Measurements from ENCODE around the gene WDFY1. TPM values are rescaled to one million over a fixed set of nuclear protein-coding genes. Genes with fewer than 3 reads are reported as not detected.

The WDFY1 gene
- total RNA-seq, 3 donors from 2014 or later = 21.3 to 32.8 (median 23.2) TPM

DNA sequence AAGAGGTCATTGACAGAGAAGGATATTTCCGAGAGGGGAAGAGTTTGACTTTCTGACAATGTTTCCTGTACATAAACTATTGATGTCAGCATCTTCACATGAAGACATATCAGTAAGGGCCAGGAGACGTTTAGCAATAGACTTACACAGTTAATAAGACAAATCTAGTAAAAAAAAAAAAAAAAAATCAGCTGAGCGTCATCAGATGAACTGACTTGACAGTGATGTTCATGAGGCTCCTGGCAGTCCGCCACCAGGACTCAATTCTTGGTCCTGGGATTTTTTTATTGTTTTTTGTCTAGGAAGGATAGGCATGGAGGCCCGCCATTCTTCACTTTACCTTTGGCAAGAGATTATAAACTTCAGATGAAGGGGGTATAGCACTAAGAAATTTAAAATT, 26.6 kb upstream of the WDFY1 start:
- H3K36me3 Mint-ChIP-seq (ENCODE audit: insufficient read depth) = peaks cover 8% of the 10 kb centered on the region
- DNase-seq (no peak), ATAC-seq (no peak)
- H3K4me3 Mint-ChIP-seq = no peak overlapping the region
- H3K4me1 Mint-ChIP-seq (ENCODE audit: low read depth) = peaks cover 4% of the 10 kb centered on the region
- H3K27me3 Mint-ChIP-seq (ENCODE audit: low read depth) = no peaks in the 10 kb centered on the region
- H3K9me3 Mint-ChIP-seq = no peaks in the 10 kb centered on the region

DNA sequence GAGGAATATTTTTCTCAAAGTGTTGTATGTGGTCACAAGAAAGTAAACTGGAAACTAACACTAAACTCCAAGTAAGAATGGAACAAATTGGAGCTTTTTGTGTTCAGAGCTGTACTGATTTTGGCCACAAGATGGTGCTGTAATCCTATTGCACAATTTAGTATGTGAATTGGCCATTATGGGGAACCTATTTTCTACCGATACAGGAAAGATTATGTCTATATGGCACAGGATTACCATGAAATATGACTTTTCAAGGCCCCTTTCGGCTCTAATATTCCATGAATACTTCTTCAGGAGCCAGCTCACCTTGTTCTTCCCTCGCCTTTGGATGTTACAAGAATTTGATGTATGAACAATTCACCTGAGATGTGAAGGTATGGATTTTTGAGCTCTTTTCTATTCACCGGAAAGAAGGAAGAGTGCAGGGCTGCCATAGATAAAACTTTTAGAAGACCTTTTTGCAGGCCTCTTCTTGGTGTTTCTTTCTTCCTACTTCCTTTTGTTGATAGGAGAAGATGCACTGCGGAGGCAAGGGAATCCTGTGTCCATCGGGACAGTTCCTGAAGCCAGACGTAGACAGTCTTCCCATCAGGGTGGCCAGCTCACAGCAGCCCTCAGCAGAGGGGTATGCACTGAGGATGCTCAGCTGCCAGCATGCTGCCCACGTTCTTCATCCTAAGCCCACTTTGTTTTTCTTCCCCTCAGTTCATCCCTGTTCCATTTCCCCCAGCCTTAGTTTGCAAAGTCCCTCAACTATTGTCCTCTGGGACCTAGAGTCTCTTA, 25.4 kb upstream of the WDFY1 start:
- Mint-ChIP-seq H3K36me3 (ENCODE audit: insufficient read depth) (peaks cover 12% of the 10 kb centered on the region), H3K4me1 (ENCODE audit: low read depth) (peaks cover 4% of the 10 kb centered on the region), H3K27me3 (ENCODE audit: low read depth) (no peaks in the 10 kb centered on the region), H3K9me3 (no peaks in the 10 kb centered on the region), H3K4me3 (no peak overlapping the region)
- peak; percentile 48 for DNase-seq
- peak; percentile 63 to 71 for ATAC-seq

DNA sequence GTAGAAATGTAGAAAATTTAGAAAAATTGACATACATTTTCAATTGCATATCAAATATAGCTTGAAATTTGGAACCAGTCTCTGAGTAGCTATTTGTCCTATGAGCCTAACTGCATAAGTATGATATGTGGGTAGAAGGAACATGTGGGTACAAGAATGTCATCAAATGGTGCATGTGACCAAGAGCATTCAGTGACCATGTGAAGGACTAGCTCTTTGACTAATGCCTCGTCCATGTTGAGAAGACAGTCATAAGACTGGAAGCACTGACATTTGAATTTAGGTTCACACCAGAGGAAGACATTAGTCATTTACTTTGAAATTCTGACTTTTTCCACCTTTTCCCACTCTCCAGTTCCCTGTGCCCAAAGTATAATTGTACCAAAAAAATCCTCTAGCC, 24.7 kb upstream of the WDFY1 start:
- Mint-ChIP-seq H3K4me1 (ENCODE audit: low read depth) (peaks cover 4% of the 10 kb centered on the region), H3K27me3 (ENCODE audit: low read depth) (no peaks in the 10 kb centered on the region), H3K4me3 (no peak overlapping the region), H3K36me3 (ENCODE audit: insufficient read depth) (peaks cover 12% of the 10 kb centered on the region), H3K9me3 (no peaks in the 10 kb centered on the region)
- DNase-seq (no peak), ATAC-seq (peak in 1 of 2 donors; percentile 35)

DNA sequence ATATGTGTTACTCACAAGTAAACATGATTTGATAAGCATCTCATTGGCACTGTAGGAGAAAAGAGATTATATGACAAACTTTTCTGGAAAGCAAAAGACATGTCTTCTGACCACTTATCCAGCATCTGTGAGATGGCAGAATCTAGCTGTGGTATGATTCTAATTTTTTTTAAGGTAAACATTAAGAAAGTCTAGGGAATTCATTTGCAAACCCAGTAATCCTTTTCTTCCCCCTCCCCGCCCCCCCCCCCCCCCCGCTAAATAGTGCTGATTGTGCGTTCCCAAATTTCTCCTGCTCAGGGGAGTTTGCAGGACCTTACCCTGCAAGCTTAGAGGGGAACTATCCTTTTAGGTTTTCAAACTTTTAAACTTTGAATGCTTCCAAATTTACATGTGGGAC, 24.2 kb upstream of the WDFY1 start:
- Mint-ChIP-seq H3K4me3 (no peak overlapping the region), H3K27me3 (ENCODE audit: low read depth) (no peaks in the 10 kb centered on the region), H3K4me1 (ENCODE audit: low read depth) (peaks cover 4% of the 10 kb centered on the region), H3K36me3 (ENCODE audit: insufficient read depth) (peaks cover 12% of the 10 kb centered on the region), H3K9me3 (no peaks in the 10 kb centered on the region)
- ATAC-seq = no peak
- no peak for DNase-seq

DNA sequence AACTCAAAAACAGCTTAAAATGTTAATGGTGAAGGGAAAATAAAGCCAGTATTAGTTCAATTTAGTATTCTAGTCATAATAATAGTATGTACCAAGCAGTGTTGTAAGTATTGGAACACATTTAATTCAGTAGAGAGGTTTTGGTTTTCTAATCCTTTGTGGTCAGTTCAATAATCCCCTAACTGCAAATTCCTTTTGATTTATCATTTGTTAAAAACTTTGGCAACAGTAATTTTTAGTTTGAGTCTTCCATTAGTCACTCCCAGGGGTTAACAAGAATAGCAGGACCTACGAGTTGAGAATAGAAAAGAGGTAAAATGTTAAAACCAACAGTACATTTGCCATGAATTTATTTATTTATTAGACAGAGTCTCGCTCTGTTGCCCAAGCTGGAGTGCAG, 22.8 kb upstream of the WDFY1 start:
- Mint-ChIP-seq H3K4me3 (no peak overlapping the region), H3K9me3 (no peaks in the 10 kb centered on the region), H3K36me3 (ENCODE audit: insufficient read depth) (peaks cover 13% of the 10 kb centered on the region), H3K27me3 (ENCODE audit: low read depth) (no peaks in the 10 kb centered on the region), H3K4me1 (ENCODE audit: low read depth) (peaks cover 7% of the 10 kb centered on the region)
- DNase-seq (no peak), ATAC-seq (no peak)

DNA sequence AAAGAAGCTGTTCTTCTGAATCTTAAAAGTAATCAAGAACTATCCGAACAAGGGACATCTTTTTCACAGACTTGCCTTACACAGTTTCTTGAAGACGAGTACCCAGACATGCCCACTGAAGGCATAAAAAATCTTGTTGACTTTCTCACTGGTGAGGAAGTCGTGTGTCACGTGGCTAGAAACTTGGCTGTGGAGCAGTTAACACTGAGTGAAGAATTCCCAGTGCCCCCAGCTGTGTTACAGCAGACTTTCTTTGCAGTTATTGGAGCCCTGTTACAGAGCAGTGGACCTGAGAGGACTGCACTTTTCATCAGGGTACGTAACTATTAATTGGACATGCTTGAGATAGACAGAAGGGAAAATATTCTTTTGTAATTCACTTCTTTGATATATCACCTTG, 14.6 kb upstream of the WDFY1 start:
- H3K4me3 Mint-ChIP-seq = peak overlapping the region; percentile 98
- H3K4me1 Mint-ChIP-seq (ENCODE audit: low read depth) = peaks cover 68% of the 10 kb centered on the region
- no peaks in the 10 kb centered on the region for H3K9me3 Mint-ChIP-seq
- no peaks in the 10 kb centered on the region for H3K27me3 Mint-ChIP-seq (ENCODE audit: low read depth)
- DNase-seq (no peak), ATAC-seq (no peak)
- peaks cover 25% of the 10 kb centered on the region for H3K36me3 Mint-ChIP-seq (ENCODE audit: insufficient read depth)

DNA sequence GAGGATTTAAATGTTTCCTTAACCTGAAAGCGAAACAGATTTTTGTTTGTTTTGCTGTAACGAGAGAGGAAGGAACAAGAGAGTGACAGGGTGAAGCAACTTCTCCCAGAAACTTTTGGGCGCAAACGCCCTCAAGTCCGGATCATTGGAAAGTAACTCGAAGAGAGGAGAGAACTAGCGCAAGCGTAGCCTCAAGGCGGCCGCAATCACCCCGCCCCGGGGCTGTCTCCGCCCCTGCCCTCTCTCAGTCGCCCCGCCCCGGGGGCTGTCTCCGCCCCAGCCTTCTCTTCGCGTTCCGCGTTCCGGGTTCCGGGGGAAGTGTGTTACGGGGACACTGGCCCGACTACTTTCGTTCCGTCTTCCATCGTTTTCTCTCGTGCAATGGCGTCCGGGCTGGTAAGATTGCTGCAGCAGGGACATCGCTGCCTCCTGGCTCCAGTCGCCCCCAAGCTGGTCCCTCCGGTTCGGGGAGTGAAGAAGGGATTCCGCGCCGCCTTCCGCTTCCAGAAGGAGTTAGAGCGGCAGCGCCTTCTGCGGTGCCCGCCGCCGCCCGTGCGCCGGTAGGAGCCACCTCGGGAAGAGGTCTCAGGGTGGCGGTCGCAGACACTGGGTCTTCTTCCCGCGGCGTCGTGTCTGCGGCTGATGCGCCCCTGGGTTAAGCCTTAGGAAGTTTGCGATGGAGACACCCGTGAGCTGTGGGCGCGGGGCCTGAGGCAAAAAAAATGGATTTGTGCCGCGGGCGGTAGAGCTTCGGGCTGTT, 12.1 kb upstream of the WDFY1 start, which contains the start of gene MRPL44:
MRPL44 (plus strand) TSS at position 372 of the 760 bp plus-strand sequence; CDS start at position 382, 10 bp downstream.
- H3K4me3 Mint-ChIP-seq = peak within 1 kb of the TSS; percentile 98
- H3K27me3 Mint-ChIP-seq (ENCODE audit: low read depth) = no peaks in the 10 kb centered on the region
- H3K4me1 Mint-ChIP-seq (ENCODE audit: low read depth) = peaks cover 67% of the 10 kb centered on the region
- DNase-seq (peak; percentile 96), ATAC-seq (peak; percentile 100)
- peaks cover 22% of the 10 kb centered on the region for H3K36me3 Mint-ChIP-seq (ENCODE audit: insufficient read depth)
- H3K9me3 Mint-ChIP-seq = no peaks in the 10 kb centered on the region

DNA sequence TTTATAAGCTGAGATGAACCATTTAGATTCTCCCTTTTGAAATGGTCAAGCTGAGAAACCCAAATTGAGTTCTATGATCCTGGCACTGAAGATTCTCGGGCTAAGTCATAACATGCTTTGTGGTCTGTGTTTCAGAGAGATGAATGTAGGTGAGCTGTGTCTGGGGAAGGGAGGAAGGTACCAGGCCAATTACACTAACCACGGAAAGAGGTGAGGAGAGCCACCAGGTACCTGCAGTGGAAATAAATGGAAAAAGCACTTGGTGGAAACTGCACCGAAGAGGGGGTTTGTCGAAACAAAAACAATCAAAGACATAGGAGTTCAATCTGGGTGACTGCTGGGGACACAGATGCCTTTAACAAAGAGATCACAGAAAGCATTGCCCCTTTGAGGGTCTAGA, 11.2 kb upstream of the WDFY1 start:
- DNase-seq (no peak), ATAC-seq (no peak)
- H3K27me3 Mint-ChIP-seq (ENCODE audit: low read depth) = no peaks in the 10 kb centered on the region
- peaks cover 58% of the 10 kb centered on the region for H3K4me1 Mint-ChIP-seq (ENCODE audit: low read depth)
- peaks cover 17% of the 10 kb centered on the region for H3K36me3 Mint-ChIP-seq (ENCODE audit: insufficient read depth)
- H3K4me3 Mint-ChIP-seq = peak overlapping the region; percentile 98
- H3K9me3 Mint-ChIP-seq = no peaks in the 10 kb centered on the region

DNA sequence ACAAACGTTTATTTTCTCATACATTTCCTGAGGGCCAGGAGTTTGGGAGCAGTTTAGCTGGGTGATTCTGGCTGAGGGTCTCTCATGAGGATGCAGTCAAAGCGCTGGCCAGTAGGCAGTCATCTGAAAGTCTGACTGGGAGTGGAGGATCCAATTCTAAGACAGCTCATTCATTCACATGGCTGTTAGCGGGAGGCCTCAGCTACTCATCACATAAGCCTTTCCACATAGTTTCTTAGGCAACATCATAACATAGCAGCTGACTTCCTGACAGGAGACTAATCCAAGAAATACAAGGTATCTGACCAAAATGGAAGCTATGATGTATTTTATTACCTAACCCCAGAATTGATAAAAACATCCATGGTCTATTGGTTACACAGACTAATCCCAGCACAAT, 9.3 kb upstream of the WDFY1 start:
- no peaks in the 10 kb centered on the region for H3K36me3 Mint-ChIP-seq (ENCODE audit: insufficient read depth)
- no peak overlapping the region for H3K4me3 Mint-ChIP-seq
- no peaks in the 10 kb centered on the region for H3K27me3 Mint-ChIP-seq (ENCODE audit: low read depth)
- H3K4me1 Mint-ChIP-seq (ENCODE audit: low read depth) = peaks cover 52% of the 10 kb centered on the region
- DNase-seq = no peak
- no peaks in the 10 kb centered on the region for H3K9me3 Mint-ChIP-seq
- ATAC-seq = no peak

DNA sequence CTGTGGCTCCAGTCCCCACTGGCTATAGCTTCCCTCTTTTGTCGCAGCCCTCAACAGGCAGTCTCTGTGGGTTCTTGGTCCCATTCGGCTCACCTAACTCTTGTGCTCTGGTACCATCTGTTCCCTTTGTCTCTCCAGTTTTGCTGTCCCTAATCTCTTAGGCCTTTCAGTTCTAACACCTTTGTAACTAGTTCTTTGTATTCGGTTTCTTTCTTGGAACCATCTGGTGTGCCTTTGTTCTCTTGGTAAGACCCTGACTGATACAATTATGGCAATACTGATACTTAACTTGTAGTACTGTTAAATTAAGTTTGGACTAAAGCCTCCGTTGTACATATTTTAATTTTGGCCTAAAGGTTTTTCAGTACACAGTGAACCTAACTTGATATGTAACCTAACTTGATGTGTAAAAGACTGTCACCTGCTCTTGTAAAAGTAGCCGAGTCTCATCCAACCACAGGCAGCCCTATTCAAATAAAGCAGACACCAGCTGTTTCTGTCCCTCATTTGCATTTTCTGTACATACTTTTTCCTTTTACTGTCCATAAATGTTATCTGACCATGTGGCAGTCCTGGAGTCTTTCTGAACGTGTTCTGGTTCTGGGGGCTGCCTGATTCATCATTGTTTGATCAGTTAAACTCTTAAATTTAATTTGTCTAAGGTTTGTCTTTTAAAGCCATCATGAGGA, 7.3 kb upstream of the WDFY1 start:
- no peak overlapping the region for H3K4me3 Mint-ChIP-seq
- ATAC-seq (no peak), DNase-seq (no peak)
- H3K9me3 Mint-ChIP-seq = no peaks in the 10 kb centered on the region
- peaks cover 48% of the 10 kb centered on the region for H3K4me1 Mint-ChIP-seq (ENCODE audit: low read depth)
- no peaks in the 10 kb centered on the region for H3K36me3 Mint-ChIP-seq (ENCODE audit: insufficient read depth)
- no peaks in the 10 kb centered on the region for H3K27me3 Mint-ChIP-seq (ENCODE audit: low read depth)

DNA sequence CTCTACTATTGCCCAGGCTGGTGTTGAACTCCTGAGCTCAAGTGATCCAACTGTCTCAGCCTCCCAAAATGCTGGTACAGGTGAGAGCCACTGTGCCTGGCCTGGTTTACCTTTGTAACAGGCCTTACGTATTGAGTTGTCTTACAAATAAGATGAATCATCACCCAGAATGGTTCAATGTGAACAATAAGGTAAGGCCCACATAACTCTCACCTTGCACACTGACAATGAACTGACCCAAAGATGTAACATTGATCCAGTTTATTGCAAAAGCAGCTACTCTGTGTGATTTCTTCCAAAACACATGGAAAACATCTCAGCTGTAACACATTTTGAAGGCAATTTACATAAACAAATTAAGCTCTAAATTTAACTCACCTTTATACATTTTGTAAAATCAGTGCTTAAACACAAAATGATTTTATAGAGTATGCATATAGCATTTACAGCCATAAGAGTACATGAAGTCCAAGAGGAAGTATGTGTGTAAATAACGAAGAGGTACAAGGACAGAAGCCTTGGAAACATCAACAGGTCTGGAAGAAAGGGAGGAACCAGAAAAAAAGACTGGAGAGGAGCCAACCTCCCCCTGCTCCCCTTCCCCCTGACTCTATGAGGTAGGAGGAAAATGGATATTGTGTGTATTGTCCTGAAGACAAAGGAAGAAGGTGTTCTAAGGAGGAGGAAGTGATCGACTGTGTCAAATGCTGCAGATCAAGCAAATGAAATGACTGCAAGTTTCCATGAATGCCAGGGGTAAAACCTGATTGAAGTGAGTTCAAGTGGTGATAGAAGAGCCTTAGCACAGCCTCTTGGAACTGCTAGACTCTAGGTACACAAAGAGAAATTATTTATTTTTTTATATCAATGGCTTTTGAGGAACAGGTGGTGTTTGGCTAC, 5.6 kb upstream of the WDFY1 start:
- ATAC-seq = no peak
- H3K4me1 Mint-ChIP-seq (ENCODE audit: low read depth) = peaks cover 47% of the 10 kb centered on the region
- DNase-seq = no peak
- H3K4me3 Mint-ChIP-seq = no peak overlapping the region
- H3K9me3 Mint-ChIP-seq = no peaks in the 10 kb centered on the region
- no peaks in the 10 kb centered on the region for H3K36me3 Mint-ChIP-seq (ENCODE audit: insufficient read depth)
- H3K27me3 Mint-ChIP-seq (ENCODE audit: low read depth) = no peaks in the 10 kb centered on the region

DNA sequence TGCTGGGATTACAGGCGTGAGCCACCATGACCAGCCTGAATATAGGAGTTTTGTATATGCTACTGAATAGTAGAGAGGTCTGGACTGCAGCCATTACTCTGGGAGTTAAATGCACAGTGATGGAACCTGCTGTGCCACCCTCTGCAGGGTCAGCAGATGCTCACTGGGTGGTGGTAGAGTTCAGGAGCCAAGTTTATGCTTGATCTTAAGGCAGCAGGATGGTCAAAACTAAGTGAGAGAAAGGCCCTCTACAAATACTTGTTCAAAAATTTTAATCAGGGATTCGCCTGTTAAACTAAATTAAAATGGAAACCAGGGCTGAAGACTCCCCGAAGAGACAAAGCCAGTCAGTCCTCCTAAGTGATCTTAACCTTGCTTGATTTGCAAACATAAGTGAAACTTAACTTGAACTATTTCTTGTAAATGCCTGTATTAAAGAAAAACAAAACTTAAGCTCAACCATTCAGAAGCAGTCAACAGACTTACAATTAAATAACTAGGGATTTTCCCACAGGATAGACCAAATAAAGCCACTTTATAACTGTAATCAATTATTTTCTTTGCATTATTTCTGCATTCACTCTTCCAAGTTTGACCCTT, 4.2 kb upstream of the WDFY1 start:
- Mint-ChIP-seq H3K4me3 (no peak overlapping the region), H3K4me1 (ENCODE audit: low read depth) (peaks cover 40% of the 10 kb centered on the region), H3K36me3 (ENCODE audit: insufficient read depth) (no peaks in the 10 kb centered on the region), H3K27me3 (ENCODE audit: low read depth) (no peaks in the 10 kb centered on the region), H3K9me3 (no peaks in the 10 kb centered on the region)
- no peak for ATAC-seq
- DNase-seq = no peak

DNA sequence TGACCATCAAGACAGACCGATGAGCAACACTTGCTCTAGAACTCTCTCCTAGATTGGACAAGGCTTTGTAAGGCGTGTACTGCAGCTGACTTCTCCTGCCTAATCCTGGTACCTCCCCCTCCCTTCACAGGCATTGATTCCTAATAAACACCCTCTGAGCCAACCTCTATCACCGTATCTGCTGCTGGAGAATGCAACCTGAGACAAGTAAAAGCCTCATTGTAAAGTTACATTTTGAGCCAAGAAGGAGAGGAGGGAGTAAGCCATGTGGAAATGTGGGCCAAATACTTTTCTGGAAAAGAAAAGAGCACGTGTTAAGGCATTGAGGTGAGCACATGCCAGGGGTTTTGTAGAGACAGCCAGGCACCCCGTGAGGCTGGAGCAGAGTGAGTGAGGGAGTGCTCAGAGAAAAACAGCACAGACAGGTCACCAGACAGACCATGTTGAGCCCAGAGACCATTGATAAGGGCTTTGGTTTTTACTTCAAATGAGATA, 2.6 kb upstream of the WDFY1 start:
- Mint-ChIP-seq H3K4me1 (ENCODE audit: low read depth) (peaks cover 50% of the 10 kb centered on the region), H3K36me3 (ENCODE audit: insufficient read depth) (peaks cover 3% of the 10 kb centered on the region), H3K27me3 (ENCODE audit: low read depth) (no peaks in the 10 kb centered on the region), H3K4me3 (no peak overlapping the region), H3K9me3 (no peaks in the 10 kb centered on the region)
- no peak for ATAC-seq
- no peak for DNase-seq

Data from activated T-cell treated with anti-CD3 and anti-CD28 coated beads, Interleukin-2, amount 50 U/mL, for 4 hours (primary cell).